Superior temporal gyrus (tissue), 1 donor: ENCODE measurements around the gene CDH6.
"Not testable (repeated sequence)": the region's sequence is repeated elsewhere in the genome, so short reads cannot be mapped to it uniquely, and the experiment has no call there.

Source experiments
- DNase-seq: peaks from one replicate; pipeline ENCODE4 v3.0.0-alpha.2; 2016; ENCODE audit errors: extremely low spot score

Gene CDH6

DNA sequence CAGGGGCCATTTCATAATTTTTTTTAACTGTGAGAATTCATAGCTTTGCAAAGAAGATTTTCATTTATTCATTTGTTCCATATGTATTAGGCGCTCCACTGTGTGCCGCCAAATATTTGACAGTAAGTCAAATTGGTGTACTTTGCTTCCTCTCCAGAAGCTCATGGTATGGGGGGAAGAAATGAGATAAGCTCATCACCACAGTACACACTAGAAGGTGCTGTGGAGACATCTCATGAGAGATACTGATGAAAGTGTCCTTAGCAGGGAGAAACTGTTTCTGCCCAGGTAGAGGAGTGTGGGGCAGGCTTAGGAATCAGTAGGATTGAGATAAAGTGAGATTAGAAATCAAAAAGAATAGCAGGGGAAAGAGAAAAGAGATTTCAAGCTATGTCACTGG lies 136.2 kb downstream of the CDH6 start:
- no peak for DNase-seq

DNA sequence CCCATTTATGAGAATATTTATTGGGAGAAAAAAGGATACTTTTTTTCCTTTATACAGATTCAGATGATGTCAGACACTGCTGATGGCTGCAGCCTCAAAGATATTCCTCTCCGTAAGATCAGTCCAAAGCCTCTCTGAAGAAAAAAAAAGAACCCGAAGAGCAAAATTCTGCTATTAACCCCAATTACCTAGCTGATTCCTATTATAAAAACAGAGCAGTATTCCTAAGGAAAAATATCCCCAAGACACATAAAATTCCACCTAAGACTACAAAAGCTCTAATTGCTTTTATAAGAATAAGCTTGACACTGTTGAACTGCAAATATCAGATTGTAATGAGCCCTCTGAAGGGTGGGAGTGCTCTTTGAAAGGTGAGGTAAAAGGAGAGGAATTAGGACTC lies 138.7 kb downstream of the CDH6 start:
- DNase-seq, result no peak

DNA sequence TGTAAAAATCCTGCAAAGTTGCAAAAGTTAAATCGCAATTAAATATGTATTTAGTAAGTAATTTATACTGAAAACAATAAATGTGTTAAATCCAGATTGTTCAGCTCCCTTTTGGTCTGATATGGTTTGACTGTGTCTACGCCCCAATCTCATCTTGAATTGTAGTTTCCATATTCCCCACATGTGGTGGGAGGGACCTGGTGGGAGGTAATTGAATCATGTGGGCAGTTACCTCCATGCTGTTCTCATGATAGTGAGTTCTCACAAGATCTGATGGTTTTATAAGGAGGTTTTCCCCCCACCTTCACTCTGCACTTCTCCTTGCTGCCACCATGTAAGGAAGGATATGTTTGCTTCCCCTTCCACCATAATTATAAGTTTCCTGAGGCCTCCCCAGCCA lies 140.0 kb downstream of the CDH6 start:
- DNase-seq, result no peak

DNA sequence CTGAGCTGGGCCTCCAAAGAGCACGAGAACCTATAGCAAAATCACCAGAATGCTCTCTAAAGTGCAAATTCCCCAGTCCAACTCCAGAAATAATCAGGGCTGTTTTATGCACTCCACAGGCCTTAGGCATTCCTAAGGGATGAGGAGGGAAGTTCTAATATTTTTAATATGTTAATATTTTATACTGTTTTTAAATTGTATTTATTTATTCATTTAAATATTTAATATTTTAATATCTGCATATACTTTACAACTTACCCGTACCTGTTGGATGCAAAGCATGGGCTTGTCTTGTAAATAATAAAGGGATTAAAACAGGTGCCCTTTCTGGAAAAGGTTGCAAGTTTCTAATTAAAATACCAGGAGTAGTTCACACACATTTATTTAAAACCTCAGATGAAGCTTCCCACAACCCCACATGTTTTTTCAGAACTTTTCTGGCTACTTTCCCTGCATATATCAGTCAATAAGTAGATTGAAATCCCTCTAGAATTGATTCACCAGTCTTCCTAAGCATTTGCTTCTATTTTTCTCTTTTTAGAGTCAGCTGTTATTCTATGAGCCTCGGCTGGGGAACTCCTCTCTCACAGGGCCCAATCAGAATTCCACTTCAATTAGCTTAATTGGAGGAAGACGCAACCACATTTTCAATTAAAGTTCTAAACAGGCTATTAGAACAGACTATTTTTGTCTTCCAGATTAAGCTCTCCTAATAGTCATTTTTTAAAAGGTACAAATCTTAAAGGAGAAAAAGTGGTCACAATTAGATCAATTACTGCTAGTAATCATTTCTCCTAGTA lies 140.8 kb downstream of the CDH6 start:
- no peak for DNase-seq

DNA sequence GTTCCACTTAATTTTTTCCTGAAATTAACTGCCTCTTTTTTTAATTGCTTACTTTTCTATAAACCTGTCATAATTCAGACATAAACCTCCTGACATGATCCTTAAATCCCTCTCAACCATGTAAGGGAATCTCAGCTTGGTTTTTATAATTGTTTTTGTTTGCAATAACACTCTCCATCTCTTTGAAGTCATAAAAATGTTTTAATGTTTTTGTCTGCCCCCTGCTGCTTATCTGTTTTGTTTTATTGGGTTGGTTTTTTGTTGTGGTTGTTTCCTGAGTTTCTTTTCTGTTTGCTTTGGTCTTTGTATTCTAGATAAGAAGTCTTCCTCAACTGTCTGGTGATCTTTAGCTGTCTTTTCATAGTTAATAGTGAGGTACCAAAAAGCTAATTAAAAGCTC lies 142.0 kb downstream of the CDH6 start:
- DNase-seq, result no peak

DNA sequence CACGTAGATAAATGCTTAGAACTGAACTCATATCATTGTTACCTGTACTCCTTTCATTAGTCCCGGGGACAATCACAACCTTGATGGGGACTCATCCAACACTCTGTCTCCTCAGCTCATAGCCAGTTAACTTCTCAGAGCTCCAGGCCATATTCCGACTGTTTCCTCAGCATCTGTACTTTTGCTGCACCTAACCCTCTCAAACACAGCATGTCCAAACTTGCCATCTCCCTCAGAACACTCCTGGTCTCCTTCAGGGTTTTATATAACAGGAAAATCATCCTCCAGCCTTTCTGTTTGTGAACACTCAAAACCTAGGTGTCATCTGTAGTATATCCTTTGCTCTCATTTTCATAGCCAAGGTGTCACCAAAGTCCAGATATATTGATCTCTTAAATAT lies 150.5 kb downstream of the CDH6 start:
- DNase-seq, result no peak

DNA sequence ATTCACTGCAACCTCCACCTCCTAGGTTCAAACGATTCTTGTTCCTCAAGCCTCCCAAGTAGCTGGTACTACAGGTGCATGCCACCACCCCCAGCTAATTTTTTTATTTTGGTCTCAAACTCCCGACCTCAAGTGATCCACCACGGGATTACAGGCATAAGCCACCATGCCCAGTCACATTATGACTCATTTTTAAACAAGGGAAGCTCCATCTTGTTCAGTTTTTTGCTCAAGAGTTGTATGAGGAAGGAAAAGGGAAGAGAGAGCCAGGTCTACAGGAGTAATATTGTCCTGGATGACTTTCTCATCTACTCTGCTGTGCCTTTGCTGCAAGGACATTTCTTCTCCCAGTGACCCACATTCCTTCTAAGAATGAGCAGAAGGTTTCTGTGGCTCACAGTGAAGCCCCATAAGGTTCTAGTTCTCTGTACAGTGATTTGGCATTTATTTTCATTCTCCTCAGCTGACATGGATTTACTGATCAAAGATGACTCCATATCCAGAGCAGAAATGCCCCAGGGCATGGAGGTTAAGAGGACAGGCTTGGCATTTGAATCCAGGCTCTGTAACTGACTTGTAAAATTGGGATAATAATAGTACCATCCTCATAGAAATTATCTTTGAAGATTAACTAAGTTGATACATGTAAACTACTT lies 153.5 kb downstream of the CDH6 start:
- DNase-seq, result no peak

DNA sequence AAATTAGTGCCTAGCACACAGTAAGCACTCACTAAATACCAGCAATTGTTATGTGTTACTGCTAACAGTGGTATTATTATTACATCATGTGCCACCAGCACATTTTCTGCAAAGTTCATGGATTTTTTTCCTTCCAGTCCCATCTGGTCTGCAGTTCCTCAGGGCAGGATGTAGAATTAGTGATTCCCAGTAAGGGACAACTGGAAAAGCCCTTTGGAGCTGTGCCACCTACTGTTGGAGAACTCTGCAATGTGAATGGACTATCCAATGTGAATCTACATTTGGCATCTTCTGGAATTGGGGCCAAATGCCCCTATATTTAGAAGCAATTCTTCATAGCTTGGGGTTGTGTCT lies 154.0 kb downstream of the CDH6 start:
- no peak for DNase-seq

DNA sequence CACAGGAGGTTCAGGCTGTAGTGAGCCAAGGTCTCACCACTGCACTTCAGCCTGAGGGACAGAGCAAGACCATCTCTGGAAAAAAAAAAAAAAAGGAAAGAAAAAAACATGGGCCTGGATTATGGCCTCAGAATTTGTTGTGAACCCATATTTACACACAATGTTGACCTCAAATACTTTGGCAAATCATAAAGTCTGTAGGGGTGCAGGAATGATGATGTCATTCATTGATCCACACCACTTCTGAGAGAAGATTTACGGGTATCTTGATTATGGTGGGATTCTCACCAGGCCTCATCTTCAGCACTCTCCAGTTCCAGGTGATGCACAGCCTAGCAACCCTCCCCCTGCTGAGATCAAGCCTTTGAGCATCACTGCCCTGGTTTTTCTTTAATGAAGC lies 156.9 kb downstream of the CDH6 start:
- no peak for DNase-seq

DNA sequence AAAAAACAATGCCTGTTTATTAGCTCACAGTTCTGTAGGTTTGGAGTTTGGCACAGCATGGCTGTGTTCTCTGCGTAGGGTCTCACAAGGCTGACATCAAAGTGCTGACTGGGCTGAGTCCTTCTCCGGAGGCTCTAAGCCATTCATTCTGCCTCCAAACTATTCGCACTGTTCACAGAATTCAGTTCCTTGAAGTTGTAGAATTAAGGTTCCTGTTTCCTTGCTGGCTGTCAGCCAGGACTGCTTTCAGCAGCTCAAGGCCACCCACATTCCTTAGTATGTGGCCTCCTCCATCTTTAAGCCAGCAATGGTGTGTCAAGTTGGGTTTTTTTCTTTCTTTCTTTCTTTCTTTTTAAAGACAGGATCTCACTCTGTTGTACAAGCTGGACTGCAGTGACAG lies 161.9 kb downstream of the CDH6 start:
- no peak for DNase-seq

DNA sequence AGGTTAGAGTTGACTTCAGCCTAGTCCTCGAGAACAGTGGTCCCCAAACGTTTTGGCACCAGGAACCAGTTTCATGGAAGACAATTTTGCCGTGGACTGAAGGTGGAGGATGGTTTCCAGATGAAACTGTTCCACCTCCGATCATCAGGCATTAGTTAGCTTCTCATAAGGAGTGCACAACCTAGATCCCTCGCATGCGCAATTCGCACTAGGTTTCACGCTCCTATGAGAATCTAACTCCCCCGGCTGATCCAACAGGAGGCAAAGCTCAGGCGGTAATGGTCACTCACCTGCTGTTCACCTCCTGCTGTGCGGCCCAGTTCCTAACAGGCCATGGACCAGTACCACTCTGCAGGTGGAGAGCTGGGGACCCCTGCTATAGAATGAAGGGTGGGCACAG lies 163.6 kb downstream of the CDH6 start:
- no peak for DNase-seq

DNA sequence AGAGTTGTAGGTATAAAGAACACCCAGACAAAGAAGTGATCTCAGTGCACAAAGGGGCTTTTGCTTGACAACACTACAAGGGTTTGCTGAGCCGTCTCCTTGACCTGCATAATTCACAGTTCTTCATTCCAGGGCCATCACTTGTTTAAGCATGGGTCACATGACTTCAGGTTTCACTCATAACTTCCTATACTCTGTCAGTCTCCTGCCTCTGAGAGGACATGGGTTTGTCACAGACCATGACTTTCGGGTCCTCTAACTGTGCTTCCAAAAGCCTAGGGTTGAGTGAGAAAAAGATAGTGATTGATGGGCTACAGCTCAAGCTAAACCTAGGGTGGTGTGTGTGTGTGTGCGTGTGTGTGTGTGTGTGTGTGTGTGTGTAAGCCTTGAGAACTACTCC lies 166.4 kb downstream of the CDH6 start:
- DNase-seq, result no peak

DNA sequence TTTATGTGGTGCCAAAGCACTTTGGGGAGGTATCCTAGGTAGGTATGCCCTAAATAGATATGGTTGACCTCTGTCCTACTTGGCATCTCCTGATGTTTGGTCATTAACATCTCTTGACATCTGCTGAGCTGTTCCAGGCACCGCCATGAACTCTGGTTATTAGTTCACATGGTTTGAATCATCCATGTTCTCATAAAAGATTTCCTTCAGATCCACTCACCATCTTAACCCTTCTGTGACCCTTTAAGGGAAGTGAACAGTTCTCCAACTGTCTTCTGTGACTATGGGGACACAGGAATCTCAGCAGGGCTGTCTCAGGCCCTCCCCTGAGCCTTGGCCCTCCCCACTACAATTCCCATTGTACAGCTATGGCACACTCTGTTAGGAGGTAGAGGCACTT lies 167.7 kb downstream of the CDH6 start:
- no peak for DNase-seq

DNA sequence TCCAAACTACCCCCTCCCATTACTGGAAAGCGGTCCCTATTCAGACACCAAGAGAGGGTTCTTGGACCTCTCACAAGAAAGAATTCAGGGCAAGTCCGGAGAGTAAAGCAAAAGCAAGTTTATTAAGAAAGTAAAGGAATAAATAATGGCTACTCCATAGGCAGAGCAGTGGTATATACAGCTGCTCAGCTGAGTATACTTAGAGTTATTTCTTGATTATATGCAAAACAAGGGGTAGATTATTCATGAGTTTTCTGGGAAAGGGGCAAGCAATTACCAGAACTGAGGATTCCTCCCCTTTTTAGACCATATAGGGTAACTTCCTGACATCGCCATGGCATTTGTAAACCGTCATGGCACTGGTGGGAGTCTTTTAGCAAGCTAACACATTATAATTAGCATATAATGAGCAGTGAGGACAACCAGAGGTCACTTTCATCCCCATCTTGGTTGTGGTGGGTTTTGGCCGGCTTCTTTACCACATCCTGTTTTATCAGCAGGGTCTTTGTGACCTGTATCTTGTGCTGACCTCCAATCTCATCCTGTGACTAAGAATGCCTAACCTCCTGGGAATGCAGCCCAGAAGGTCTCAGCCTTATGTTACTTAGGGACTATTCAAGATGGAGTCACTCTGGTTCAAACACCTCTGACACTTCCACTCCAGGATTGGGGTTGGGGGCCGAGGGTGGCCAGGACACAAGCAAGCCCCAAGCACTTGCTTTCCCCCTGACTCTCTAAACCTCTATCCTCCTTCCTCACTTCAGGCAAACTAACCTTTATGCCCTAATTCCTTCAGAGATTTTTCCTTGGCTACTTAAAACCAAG lies 168.4 kb downstream of the CDH6 start:
- DNase-seq, result not testable (repeated sequence)

DNA sequence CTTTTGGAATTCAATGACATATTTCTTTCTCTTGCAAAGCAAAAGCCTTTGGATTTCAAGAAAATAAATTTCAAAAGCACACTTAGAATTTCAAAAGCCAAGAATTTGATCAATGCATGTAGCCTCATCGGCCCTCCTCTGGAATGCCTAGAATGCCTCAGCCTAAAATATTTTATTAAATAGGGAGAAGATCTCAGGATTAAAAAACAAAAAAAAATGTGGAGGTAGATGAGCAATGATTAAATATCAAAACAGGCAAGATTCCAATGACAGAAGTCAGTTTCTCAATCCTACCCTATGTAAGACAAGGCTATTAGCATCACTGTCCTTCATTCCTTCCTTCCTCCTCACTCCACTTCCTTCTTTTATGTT lies 169.0 kb downstream of the CDH6 start:
- no peak for DNase-seq

DNA sequence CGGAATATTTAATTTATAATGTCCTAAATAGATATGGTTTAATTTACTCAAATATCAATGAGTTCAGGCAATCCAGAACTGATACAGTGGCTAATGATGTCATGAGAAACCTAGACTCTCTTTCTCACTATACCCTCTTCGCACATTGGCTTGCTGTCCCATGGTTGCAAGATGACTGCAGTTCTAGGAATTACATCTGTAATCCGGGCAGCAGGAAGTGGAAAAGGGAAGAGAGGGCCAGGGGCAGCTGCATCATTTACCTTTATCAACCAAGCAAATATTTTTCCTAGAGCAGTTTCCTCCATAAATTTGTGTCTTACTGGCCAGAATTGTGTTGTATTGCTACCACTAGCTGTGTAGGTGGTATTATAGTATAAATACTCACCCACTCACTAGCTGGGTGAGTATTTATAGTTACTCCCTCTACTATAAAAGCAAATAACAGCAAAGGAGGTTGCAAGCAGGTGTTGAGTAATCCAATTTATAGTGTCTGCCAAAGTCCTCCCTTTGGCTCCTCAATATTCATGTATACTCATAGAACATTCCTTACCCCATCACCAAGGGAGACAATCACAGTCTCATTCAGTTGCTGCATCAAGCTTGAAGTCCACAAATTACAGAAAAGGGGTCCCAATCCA lies 169.6 kb downstream of the CDH6 start:
- DNase-seq, result no peak

DNA sequence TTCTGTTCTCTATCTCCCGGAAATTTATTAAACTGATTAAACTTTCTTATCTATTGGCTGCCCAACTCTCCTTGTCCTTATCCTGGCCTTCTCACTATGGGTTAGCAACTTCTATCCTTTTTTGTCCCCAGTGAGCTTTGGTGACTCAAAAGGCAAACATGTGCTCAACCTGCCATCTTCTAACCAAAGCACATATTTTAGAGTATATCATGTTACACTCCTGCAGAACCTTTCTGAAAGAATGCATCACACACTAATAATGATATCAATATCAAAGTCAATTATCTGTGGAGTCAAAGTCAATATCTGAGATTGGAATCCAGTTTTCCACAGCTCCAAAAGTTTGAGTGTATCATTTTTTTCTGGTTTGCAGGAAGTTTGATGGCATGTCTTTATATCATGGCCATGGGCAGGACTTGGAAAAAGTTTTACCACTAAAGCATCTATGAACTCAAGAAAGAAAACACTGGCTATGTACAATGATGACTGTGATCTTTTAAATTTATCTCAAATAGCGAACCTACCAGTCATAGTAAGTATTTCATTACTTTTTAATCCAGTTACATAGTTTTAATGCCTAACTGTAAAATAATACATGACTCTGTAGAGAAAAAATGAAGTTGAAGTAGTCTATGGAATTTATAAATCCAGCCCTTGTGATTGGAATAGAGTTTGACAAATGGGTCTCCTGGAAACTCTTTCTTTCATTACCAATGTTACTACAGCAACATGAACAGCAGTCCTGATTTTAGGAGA lies 171.6 kb downstream of the CDH6 start:
- DNase-seq, result no peak

DNA sequence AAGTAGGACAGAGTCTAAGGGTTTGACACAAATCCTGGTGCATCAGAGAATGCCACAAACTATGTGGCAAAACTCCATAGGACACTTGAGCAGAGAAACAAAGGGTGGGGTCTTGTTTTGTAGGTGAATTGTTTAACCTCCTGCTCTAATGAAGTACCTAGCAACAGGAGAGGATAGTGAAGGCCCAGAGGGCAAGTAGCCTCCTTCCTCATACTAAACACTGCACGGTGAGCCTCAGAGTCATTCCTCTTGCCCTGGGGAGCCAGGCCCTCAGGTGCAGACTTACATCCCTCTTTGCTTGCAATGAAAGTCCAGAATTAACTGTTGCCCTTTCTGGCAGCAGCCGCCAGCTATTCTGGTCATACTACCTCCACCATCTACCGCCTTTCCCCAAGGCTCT lies 172.3 kb downstream of the CDH6 start:
- DNase-seq, result no peak

DNA sequence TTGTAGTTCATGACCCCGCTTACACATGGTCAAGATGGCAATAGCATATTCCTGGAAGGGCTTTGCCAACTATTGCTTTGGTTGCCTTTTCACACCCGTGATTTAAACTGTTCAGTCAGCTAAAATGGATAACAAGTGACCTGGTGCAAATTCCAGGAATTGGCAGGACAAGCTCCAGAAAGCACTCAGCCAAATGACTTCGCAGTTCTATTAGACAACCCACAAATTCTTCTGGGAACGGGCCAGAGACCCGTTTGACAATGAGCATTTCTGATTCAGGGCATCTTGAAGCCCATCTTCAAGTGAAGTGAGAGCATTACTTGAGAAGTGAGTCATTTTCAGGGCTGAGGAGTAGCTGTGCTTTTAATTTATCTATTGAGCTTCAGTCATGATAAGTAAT lies 173.5 kb downstream of the CDH6 start:
- DNase-seq, result no peak

DNA sequence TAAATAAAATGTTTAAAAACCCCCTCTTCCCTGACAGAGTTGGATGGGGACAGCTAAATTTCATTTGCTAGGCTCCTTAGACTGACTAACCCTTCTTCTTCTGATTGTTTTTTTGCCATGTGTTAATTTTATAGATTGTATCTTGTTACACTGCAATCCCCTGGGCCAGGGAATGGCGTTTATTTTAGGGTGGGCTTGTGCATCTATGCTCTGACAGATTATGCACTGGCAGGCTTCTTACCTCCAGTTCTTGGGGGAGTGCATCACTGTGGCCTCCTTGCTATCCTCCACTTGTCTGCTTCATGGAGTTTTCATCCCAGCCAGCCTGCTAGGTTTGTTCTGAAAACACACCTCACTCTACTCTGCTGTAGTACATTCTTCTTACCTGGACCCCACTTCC lies 178.6 kb downstream of the CDH6 start:
- DNase-seq, result no peak

DNA sequence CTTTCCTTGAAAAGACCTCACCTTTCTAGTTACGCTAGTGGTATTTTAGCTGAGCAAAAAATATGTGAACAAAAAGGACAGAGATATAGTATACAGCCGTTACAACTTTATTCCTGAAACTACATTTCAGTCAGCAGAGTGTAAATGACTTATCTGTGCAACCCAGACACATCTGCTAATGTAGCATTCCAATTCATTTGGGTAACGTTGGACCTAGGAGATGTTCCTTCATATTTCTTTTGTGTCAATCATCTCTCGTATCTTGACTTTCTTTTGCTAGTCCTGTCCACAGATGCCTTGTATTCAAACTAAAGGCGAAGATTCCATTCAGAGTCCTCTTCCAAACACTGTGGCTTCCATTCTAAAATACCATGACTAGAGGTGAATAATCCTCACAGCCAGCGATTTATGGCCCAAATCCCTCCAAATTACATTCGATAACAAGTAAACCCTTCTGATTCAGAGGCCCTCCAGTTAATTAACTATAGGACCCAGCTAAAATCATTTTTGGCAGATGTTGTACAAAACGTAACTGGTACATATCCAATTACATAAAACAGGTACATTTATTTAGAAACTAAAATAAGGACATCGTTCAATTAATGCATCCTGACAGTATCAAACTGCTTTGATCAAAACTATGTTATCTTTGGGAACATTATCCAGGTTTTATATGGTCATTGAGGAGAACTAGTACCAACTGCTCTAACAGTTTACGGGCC lies 182.7 kb downstream of the CDH6 start:
- DNase-seq, result no peak
